ENCODE measurements around the gene CD177. TPM values are rescaled to one million over a fixed set of nuclear protein-coding genes. Genes with fewer than 3 reads are reported as not detected.
"Not testable (repeated sequence)": the region's sequence is repeated elsewhere in the genome, so short reads cannot be mapped to it uniquely, and the experiment has no call there.

The CD177 gene
- polyA plus RNA-seq, 3 donors, result 0.23 to 0.44 TPM; not detected in 1

DNA sequence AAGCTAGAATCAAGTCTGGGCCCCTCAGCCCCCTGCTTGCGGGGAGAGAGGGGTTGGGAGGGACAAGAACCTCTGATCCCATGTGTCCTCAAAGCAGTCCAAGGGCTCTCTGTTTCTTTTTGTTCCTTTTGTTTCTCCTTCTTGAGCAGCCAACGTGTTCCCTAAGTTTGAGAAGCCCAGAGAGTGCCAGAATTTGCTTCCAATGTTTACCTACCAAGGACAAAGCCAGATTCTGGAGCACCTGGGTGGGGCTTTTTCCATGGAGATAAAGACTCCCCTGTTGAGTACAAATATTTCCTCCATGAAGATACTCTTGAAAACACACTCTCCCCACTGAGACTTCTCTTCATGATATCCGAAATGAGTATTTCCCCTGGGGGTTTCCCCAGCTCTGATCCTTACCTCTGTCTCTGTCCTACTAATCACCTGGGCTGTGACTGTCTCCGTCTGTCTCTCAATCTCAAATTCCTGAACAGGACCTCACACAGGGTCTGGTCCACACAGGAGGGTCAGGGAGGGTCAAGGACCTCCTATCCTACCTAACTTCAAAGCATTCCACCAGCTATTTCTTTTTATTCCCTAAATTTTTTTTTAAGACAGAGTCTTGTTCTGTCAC lies 27.4 kb downstream of the CD177 start:
- DNase-seq, result no peak

DNA sequence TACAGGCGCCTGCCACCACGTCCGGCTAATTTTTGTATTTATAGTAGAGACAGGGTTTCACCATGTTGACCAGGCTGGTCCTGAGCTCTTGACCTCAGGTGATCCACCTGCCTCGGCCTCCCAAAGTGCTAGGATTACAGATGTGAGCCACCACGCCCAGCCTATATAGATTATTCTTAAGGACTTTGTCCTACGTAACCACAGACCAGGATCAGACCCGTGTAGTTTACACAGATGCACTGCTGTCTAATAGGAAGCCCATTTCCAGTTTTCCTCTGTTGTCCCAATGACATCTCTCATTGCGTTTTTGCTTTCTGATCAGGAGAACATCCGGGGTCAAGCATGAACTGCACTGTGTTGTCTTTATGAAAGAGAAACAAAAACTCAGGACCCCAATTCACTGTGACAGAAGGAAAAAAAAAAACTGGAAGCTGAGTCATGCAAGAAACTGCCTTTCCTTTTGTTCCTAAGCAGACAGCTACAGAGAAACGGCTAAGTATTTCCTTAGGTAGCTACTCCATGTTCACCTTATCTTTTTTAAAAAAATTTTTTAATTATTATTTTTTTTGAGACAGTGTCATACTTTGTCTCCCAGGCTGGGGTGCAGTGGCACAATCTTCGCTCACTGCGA lies 29.2 kb downstream of the CD177 start:
- not testable (repeated sequence) for DNase-seq

GRCh38 chr19:43383254-43383653 lies 29.8 kb downstream of the CD177 start:
- not testable (repeated sequence) for DNase-seq

- not testable (repeated sequence) for DNase-seq
Measured at GRCh38 chr19:43383759-43384158, 30.3 kb downstream of the CD177 start.

DNA sequence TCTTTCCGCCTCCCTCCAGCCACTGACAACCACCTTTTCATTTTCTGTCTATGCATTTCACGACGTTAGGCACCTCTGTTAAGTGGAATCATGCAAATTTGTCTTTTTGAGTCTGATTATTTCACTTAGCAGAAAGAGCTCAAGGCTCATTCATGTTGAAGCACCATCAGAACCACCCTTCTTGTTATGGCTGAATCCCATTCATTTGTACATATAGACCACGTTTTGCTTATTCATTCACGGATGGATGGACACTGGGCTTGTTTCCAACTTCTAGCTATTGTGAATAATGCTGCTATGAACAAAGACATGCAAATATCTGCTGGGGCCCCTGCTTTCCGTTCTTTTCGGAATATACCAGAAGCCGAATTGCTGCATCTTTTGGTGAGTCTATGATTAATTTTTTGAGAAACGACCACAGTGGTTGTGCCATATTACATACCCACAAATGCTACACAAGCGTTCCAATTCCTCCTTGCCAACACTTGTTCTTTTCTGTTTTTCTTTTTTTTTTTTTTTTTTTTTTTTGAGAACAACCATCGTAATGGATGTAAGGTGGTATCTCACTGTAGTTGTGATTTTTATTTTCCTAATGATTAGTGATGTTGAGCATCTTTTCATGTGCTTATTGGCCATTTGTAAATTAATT lies 37.5 kb downstream of the CD177 start:
- peak; percentile 4 for DNase-seq

DNA sequence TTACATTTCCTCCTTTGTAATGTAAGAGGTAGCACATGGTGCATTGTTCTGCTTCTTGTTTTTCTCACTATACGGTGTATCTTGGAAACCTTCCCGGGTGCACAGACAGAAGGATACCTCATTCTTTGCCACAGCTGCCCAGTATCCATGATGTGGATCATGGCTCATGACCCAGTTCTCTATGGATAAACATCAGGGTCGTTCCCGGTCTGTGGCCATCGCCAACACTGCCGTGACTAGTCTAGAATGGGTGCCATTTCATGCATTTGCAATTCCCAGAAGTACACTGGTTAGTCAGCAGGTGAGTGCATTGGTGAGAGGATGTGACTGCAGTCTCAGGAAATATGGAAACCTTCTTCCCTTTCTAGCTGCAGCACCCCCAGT lies 38.1 kb downstream of the CD177 start:
- not testable (repeated sequence) for DNase-seq

GRCh38 chr19:43393501-43393900 lies 40.0 kb downstream of the CD177 start:
- DNase-seq, result not testable (repeated sequence)

GRCh38 chr19:43395561-43395960 lies 42.1 kb downstream of the CD177 start:
- DNase-seq, result no peak

- no peak for DNase-seq
Measured at GRCh38 chr19:43406297-43406696, 52.8 kb downstream of the CD177 start.

GRCh38 chr19:43407416-43408005 lies 54.0 kb downstream of the CD177 start:
- no peak for DNase-seq

DNA sequence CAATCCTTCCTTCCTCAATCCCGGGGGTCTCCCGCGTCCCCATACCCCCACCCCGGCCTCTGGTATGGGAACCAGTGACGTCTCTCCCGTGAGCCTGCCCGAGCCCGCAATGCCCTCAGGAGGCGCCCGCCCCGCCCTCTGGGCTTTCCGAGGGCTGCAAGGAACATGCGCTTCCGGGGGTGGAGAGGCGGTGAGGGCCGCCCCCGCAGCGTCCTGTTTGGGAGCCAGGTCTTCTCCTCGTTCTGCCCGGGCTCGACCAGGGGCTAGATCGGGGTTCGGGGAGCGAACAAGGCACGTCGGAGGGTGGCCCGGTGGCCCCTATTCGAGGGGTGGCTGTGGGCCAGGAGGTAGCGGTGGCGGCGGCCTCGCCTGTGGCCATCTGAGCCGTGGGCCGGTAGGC lies 54.6 kb downstream of the CD177 start:
- no peak for DNase-seq

GRCh38 chr19:43409415-43409814 lies 55.9 kb downstream of the CD177 start:
- no peak for DNase-seq

DNA sequence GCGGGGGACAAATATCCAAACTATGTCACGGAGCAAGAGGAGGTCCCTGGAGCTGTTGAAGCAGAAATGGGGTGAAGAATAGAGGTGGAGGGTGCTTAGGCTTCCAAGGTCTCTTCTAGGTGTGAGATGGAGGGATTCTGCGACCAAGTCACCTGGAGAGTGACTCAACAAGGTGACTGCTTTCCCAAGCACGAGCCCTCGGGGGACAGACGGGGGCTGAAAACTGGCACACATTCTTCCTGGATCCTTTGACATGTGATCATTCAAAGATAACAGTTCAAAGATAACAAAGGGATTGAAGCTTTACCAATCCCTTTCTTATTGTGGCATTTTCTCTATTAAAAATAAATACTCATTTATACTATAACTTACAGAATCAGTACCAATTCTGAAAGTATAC lies 59.0 kb downstream of the CD177 start:
- DNase-seq, result no peak

Other genes starting within 250 kb of the CD177 start
- not detected for gene PSG5, start 167.2 kb upstream of the CD177 start, polyA plus RNA-seq (ENCODE audit: insufficient read length in 3 of 3)
- gene PSG4, start 148.0 kb upstream of the CD177 start, polyA plus RNA-seq (ENCODE audit: insufficient read length in 3 of 3), result not detected
- gene PSG9, start 84.2 kb upstream of the CD177 start, polyA plus RNA-seq (ENCODE audit: insufficient read length in 3 of 3), result not detected
- not detected for gene TEX101, start 61.2 kb downstream of the CD177 start, polyA plus RNA-seq (ENCODE audit: insufficient read length in 3 of 3)
- gene LYPD3, start 111.9 kb downstream of the CD177 start, polyA plus RNA-seq (ENCODE audit: insufficient read length in 3 of 3), result 1 to 10 TPM; 1.4 to 4.1 (median 2.2) TPM
- 10 to 100 TPM; 10.5 to 10.9 (median 10.7) TPM for gene PHLDB3, start 151.1 kb downstream of the CD177 start, polyA plus RNA-seq (ENCODE audit: insufficient read length in 3 of 3)
- gene ETHE1, start 173.5 kb downstream of the CD177 start, polyA plus RNA-seq (ENCODE audit: insufficient read length in 3 of 3), result 10 to 100 TPM; 25.5 to 30.8 (median 28.3) TPM
- 1 to 10 TPM; 2.7 to 3.0 (median 2.9) TPM for gene ZNF575, start 179.5 kb downstream of the CD177 start, polyA plus RNA-seq (ENCODE audit: insufficient read length in 3 of 3)
- gene XRCC1, start 221.8 kb downstream of the CD177 start, polyA plus RNA-seq (ENCODE audit: insufficient read length in 3 of 3), result 10 to 100 TPM; 59.8 to 78.8 (median 71.2) TPM
- gene PINLYP, start 222.1 kb downstream of the CD177 start, polyA plus RNA-seq (ENCODE audit: insufficient read length in 3 of 3), result 10 to 100 TPM; 16.1 to 24.2 (median 20.2) TPM
- 10 to 100 TPM; 12.1 to 21.0 (median 18.3) TPM for gene IRGQ, start 242.4 kb downstream of the CD177 start, polyA plus RNA-seq (ENCODE audit: insufficient read length in 3 of 3)
- 10 to 100 TPM; 11.1 to 13.8 (median 12.7) TPM for gene ZNF576, start 242.9 kb downstream of the CD177 start, polyA plus RNA-seq (ENCODE audit: insufficient read length in 3 of 3)